ENCODE data around the gene FBXL3.

Gene FBXL3, protein sequence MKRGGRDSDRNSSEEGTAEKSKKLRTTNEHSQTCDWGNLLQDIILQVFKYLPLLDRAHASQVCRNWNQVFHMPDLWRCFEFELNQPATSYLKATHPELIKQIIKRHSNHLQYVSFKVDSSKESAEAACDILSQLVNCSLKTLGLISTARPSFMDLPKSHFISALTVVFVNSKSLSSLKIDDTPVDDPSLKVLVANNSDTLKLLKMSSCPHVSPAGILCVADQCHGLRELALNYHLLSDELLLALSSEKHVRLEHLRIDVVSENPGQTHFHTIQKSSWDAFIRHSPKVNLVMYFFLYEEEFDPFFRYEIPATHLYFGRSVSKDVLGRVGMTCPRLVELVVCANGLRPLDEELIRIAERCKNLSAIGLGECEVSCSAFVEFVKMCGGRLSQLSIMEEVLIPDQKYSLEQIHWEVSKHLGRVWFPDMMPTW

DNA sequence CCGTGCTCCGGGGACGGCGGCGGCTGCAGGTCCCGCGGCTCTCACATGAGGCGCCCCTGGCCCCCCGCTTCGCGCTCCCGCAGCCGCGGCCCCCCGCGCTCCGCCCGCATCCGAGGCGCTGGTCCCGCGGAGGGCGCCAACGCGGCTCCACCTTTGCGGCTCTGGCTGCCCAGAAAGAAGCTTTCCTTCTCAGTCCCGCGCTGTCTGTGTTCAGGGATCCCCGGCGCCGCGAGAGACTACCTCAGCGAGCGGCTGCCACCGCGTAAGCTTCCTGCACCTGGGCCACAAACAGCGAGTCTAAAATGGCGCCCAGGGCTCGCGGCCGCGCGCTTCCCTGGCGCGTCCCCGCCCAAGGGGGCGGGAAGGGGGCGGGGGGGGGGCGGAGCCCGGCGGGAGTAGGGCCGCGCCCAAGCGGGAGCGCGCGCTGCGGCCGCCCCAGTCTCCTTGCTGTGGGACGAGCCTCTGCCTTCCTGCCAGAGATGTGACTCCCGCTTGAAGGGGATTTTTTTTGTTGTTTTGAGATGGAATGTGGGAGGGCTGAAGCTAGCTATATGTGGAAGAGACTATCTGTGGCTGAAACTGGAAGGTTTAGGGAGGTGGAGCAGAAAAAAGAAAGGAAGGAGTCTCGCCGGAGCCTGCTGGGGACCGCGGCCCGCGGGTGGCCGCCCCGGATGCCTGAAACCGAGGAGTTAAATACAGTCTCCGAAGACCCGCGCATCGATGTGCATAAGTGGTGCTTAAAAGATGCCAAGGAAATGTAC lies at the start of gene FBXL3:
Gene FBXL3 (minus strand): TSS at position 299 of the 761 bp plus-strand sequence. CDS start 5,299 bp downstream, outside the sequence.
- DNase-seq (ENCODE audit: low spot score): peak; percentile 89

- no peak for DNase-seq (ENCODE audit: low spot score)
Observed at GRCh38 chr13:77067519-77067918, 40.6 kb upstream of the FBXL3 start.

- DNase-seq (ENCODE audit: low spot score): no peak
Observed at GRCh38 chr13:77065461-77066147, 38.6 kb upstream of the FBXL3 start.

DNA sequence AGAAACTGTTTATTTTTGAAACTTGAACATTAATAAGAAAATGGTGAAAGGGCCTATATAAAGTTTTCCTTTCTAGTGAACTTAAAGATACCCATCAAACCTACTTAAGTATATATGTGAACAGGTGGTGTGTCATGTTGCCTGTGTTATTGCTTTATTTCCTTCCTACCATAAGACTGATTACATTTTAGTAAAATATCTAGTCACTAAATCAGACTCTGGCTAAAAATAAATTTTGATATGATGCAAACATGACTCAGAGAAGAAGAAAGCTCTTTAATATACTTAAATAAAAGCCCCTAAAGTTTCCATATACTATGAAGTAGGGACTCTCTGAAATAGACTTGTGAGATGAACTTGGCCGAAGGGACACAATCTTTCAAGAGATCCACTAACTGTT lies 35.1 kb upstream of the FBXL3 start:
- DNase-seq (ENCODE audit: low spot score): no peak

DNA sequence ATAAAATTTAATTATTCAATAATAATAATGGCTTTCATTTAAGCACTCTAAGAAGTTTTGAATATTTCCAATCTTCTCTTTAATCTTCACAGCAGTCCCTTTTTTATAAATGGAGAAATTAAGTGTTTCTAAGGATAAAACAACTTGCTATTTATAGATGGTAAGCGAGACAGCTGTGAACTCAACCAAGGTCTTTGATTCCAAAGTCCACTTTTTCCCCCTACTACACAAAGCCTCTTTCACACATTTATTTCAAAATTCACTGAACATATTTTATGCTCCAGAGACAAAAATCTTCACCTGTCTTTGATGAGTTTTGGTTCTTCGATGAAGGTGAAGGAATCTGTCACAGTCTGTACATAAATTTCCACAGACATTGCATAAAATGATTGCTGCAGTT lies 34.4 kb upstream of the FBXL3 start:
- DNase-seq (ENCODE audit: low spot score): no peak

- no peak for DNase-seq (ENCODE audit: low spot score)
Observed at GRCh38 chr13:77056886-77057285, 29.9 kb upstream of the FBXL3 start.

DNA sequence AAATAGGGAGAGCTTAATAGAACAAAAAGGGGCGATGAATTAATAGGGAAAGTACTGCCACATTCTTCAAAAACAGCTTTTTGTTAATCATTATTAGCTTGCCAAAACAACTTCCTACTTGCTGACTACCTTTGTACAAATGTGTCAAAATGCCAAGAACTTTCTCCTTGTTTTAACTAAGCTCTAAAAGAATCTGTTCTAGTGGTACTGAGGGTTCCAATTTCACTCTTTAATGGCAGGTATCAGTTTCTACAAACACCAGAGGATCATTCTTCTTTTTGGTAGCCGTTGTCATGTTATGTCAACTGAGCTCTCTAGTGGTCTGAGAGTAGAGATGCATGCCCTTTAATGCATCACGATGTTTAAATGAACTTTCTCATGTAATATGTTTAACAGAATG lies 29.4 kb upstream of the FBXL3 start:
- DNase-seq (ENCODE audit: low spot score): no peak

DNA sequence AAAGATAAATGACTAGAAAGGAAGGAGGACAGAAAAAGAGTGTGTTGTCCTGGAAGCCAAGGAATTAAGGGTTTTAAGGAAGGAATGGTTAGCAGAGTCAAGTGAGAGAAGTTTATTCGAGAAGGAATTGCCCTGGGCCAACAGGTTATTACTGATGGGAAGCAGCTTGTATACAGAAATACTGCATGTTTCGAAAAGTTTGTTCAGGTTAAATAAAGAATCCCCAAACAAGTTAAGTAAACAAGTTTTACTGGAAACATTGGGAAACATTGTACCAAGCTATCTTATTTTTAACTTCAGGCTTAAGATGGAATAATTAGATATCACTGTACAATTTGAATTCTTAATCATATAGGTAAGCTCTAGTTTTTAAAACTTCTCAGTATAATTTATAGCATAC lies 28.2 kb upstream of the FBXL3 start:
- no peak for DNase-seq (ENCODE audit: low spot score)

DNA sequence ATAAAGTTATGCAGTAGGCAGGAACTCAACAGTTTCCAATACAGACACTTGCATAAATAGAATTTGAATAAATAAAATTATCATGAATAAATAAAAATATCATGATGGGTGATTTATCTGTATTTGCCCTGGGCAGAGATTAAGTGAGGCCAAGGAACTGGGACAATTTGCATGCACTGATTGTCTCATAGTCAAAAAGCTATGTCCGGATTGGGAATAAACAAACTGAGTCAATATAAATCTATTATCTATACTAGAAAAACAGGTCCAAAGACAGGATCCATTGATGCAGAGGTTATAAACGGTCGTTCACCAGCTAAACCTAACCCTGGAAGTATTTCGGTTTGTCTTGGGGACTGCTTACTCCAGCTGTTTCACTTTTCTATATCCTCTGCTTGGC lies 26.2 kb upstream of the FBXL3 start:
- DNase-seq (ENCODE audit: low spot score): no peak

DNA sequence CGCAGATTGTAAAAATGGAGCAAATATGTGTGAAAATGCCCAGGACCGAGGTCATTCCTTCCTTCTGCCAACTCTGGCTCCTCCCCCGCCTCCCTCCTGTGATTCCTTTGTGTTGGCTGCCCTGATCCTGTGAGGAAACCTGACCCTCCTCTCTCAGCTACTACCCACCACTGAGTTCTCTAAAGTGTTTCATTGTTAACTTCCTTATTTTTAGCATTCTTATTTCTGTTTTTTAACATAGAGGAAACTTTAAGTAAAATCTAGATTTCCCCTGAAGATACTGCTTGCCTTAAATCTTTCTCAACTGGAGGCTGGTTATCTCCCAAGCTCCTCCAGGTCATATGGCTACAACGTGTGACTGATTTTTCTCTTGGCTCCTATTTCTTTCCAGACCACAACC lies 21.7 kb upstream of the FBXL3 start:
- peak; percentile 29 for DNase-seq (ENCODE audit: low spot score)

GRCh38 chr13:77047649-77048343 lies 20.8 kb upstream of the FBXL3 start:
- no peak for DNase-seq (ENCODE audit: low spot score)

GRCh38 chr13:77042566-77043177 lies 15.7 kb upstream of the FBXL3 start:
- no peak for DNase-seq (ENCODE audit: low spot score)

DNA sequence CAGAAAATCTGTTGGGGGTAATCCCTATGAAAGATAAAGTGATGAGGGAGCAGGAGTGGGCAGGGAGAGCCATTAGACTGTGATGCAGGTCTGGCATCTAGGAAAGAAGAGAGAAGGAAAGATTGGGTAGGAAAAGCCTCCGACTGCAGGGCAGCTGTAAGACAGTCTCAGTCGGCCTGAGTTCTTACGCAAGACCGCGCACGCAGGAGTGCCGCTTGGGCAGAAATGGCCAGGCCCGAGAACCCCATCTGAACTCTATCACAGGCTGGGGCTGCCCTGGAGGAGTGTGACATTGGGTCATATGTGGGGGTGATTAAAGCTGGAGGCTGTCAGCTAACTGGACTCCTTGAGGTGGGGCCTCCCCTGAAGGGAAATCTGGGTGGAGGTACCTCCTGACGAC lies 13.9 kb upstream of the FBXL3 start:
- DNase-seq (ENCODE audit: low spot score): no peak

DNA sequence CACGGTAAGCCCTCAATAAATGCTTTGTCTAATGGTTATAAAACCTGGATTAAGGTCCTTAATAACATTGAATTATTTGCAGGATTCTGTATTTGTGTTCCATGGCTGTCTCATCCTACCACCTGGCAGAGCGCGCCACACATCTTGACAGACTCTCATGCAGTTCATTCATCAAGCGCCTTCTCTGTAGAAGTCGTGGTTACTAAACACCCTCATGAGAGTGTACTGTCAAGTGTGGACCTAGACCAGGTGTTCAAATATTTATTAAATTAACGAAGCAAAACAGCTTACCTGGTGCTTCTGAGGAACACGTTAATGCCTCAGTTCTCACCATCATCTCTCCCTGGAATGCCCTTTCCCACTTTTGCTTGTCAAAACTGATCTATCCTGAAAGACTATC lies 13.1 kb upstream of the FBXL3 start:
- no peak for DNase-seq (ENCODE audit: low spot score)

DNA sequence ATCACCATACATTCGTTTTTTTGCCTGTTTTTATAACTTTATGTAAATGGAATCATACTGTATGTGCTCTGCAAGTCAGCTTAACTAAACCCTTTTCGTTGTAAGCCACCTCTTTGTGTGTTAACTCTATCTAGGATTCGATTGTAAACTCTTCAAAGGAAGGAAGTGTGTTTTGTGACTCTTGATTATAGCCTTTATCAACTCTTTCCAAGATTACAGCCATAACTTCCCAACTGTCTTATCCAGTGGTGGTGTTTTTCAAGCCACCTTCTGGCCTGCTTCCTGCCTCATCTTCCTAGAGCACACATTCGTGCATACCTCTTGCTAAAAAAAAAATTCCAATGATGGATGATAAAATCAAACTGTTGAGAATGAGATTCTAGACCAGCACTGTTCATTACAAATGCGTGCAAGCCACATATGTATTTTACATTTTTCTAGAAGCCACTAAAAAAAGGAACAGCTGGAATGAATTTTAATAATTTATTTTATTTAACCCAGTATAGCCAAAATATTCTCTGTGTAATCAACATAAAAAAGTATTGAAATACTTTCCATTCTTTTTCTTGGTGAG lies 12.0 kb upstream of the FBXL3 start:
- no peak for DNase-seq (ENCODE audit: low spot score)

DNA sequence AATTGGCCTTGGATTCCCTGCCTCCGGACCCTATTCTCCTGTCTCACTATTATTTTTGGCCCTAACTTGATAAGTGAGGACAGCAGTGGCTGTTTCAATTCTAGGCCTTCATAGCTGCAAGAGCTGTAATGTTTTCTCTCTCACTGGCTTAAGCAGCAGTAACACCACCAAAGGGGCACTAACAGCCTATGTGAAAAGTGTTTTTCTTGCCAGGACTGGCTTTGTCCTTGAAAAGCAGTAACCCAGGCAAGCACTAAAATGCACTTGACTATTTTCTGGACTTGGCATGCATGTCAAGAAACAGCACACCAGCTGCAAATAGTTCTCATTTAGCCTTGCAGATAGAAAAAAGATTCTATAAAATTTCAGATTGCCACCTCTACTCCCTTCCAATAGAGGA lies 9.3 kb upstream of the FBXL3 start:
- DNase-seq (ENCODE audit: low spot score): peak; percentile 56

- no peak for DNase-seq (ENCODE audit: low spot score)
Observed at GRCh38 chr13:77034881-77035280, 7.9 kb upstream of the FBXL3 start.

DNA sequence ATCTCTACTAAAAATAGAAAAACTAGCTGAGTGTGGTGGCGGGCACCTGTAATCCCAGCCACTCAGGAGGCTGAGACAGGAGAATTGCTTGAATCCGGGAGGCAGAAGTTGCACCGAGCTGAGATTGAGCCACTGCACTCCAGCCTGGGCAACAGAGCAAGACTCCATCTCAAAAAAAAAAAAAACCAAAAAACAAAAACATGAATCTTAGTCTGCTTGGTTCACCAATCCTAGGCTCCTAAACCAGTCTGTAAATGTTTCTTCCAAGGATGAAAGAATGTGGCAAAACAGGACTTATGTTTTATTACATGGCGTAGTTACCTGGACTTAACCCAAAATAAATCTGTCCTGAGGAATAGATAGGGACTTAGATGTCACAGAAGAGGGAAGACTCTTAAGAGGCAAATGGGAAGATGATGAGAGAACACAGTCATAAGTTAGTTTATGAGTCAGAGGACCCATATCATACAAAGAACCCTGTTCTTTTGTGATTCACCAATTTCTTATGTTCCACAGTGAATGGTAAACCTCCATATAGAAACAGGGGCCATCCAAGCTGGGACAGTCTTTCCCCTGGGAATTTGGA lies 6.9 kb upstream of the FBXL3 start:
- DNase-seq (ENCODE audit: low spot score): no peak

DNA sequence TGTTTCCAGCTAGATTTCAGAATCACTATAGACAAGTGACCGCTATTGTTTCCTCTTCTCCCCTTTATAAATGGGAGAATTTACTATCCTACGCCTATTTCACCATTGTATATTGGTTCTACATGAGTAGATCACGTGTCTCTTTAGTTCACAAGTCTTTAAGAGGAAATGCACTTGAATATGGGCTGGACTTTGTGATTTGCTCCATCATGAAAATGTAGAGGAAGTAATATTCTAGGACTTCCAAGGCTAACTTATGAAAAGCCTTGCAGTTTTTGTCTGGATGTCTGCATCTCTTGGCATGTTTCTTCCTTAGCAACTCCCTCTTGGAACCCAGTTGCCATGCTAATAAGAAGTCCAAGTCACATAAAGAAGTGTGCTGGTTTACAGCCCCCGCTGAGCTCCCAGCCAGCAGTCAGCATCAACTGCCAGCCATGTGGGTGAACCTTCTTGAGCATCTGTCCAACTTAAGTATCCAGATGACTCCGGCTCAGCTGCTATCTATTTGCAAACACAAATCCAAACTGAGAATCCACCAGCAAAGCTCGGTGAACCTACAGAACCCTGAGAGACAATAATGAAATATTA lies 4.8 kb upstream of the FBXL3 start:
- DNase-seq (ENCODE audit: low spot score): no peak

DNA sequence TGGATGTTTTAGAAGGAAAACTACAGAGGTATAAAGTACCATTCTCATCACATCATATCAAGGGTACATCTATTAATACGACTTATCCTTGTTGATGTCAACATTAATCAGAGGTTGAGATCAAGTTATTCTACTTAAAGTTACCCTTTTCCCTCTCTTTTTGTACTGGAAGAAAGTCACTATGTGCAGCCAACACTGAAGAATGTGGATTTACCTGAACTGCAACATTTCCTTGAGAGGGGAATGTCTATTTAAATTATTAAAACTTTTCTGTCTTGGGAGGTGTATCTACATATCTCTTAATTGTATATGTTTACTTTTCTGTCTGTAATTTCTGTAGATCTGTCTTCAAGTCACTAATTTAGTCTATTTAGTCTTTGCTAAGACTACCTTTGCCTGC lies 2.5 kb upstream of the FBXL3 start:
- no peak for DNase-seq (ENCODE audit: low spot score)

DNA sequence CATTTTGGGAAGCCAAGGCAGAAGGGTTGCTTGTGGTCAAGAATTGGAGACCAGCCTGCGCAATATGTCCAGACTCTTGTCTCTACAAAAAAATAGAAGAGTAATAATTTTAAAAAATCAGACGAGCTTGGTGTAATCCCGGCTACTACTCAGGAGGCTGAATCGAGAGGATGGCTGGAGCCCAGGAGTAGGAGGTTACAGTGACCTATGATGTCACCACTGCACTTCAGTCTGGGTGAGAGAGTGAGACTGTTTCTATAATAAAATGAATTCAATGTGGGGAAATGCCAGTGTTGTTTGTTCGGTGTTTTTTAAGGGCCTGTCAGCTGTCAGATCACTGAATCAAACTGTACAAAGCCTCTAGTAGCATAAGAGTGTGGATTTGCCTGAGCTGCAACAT lies 1.2 kb upstream of the FBXL3 start:
- DNase-seq (ENCODE audit: low spot score): no peak
